Activated T-helper 17 cell treated with anti-CD3 and anti-CD28 coated beads, Interleukin-2, amount 50 U/mL, for 72 hours (primary cell): Measurements from ENCODE around the gene ANKRD39. TPM values are rescaled to one million over a fixed set of nuclear protein-coding genes. Genes with fewer than 3 reads are reported as not detected.

Experiments used
- ATAC-seq: fragments of 150-1000 bp; cut with Tn5 transposase; replicated peaks from 2 replicates; pipeline ENCODE4 v1.10.0; 2021; ENCODE audit warnings: mild to moderate bottlenecking, moderate library complexity
- H3K27ac Mint-ChIP-seq: one replicate; pipeline ENCODE4 v1.8.0; 2022; ENCODE audit warnings: mixed read lengths
- H3K27me3 Mint-ChIP-seq: one replicate; pipeline ENCODE4 v1.8.0; 2022; ENCODE audit warnings: mixed read lengths
- H3K36me3 Mint-ChIP-seq: one replicate; pipeline ENCODE4 v1.8.0; 2022; ENCODE audit warnings: low read depth, mild to moderate bottlenecking, mixed read lengths
- H3K4me1 Mint-ChIP-seq: one replicate; pipeline ENCODE4 v1.8.0; 2022; ENCODE audit warnings: mixed read lengths
- H3K4me3 Mint-ChIP-seq: one replicate; pipeline ENCODE4 v1.8.0; 2022; ENCODE audit warnings: mild to moderate bottlenecking, mixed read lengths
- H3K9me3 Mint-ChIP-seq: one replicate; pipeline ENCODE4 v1.8.0; 2022; ENCODE audit warnings: mixed read lengths
- total RNA-seq, 2 donors: library from RNA; stranded (reverse); gene quantifications; one replicate each; pipeline ENCODE4 v1.2.3, GENCODE V29; 2022

The ANKRD39 gene
- total RNA-seq, 2 donors from 2014 or later: 25.2 to 52.3 TPM

DNA sequence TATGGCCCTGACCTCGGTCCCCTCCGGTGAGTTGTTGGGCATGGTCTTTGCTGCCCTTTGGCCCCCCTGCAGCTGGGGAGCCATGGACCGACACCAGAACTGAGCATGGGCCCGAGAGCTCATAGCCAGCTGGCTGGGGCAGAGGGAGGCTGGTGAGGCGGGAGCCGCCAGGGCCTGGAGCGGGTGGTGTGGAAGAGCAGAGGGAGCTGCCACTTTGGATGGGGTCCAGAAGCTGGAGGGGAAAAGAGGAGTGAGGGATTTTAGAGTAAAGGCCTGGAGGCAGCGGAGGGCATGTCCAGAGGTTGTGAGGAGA, 58.2 kb downstream of the ANKRD39 start:
- no peak for ATAC-seq
- H3K27me3 Mint-ChIP-seq: no peaks in the 10 kb centered on the region

GRCh38 chr2:96798733-96799622, 58.8 kb downstream of the ANKRD39 start:
- no peak overlapping the region for H3K27ac Mint-ChIP-seq
- ATAC-seq: no peak
- H3K36me3 Mint-ChIP-seq: peaks cover 5% of the 10 kb centered on the region
- no peaks in the 10 kb centered on the region for H3K4me1 Mint-ChIP-seq
- no peaks in the 10 kb centered on the region for H3K27me3 Mint-ChIP-seq
- no peaks in the 10 kb centered on the region for H3K9me3 Mint-ChIP-seq
- H3K4me3 Mint-ChIP-seq: no peak overlapping the region

More for the DNA sequence above, 58.2 kb downstream of the ANKRD39 start:
- no peak overlapping the region for H3K27ac Mint-ChIP-seq
- H3K36me3 Mint-ChIP-seq: peaks cover 5% of the 10 kb centered on the region
- H3K4me3 Mint-ChIP-seq: no peak overlapping the region
- H3K9me3 Mint-ChIP-seq: no peaks in the 10 kb centered on the region
- no peaks in the 10 kb centered on the region for H3K4me1 Mint-ChIP-seq

Other genes starting within 250 kb of the ANKRD39 start
- gene KANSL3, start 219.7 kb downstream of the ANKRD39 start, total RNA-seq: 10 to 100 TPM; 59.5 to 59.7 TPM
- gene FER1L5, start 215.3 kb downstream of the ANKRD39 start, total RNA-seq: not detected
- 1 to 10 TPM; 8.2 to 8.5 TPM for gene LMAN2L, start 118.0 kb downstream of the ANKRD39 start, total RNA-seq
- gene CNNM4, start 97.1 kb downstream of the ANKRD39 start, total RNA-seq: 1 to 10 TPM; 7.5 to 8.7 TPM
- 10 to 100 TPM; 17.9 to 22.0 TPM for gene CNNM3, start 41.7 kb downstream of the ANKRD39 start, total RNA-seq
- gene ANKRD23, start 14.0 kb downstream of the ANKRD39 start, total RNA-seq: 10 to 100 TPM in 1 of 2 donors, 1 to 10 TPM in 1; 6.8 to 11.7 TPM
- gene SEMA4C, start 12.1 kb upstream of the ANKRD39 start, total RNA-seq: 1 to 10 TPM; 8.3 to 9.6 TPM
- gene FAM178B, start 128.6 kb upstream of the ANKRD39 start, total RNA-seq: not detected
- gene FAHD2B, start 236.9 kb upstream of the ANKRD39 start, total RNA-seq: 10 to 100 TPM; 13.7 to 19.9 TPM